Spleen (tissue), 11 donors: Measurements from ENCODE around the gene SLC41A1. TPM values are rescaled to one million over a fixed set of nuclear protein-coding genes. Genes with fewer than 3 reads are reported as not detected.
A peak's percentile ranks its signal among the peaks of the same experiment; 100 is the strongest.

Experiments used
- DNase-seq: peaks from one replicate; pipeline ENCODE4 v3.0.0-alpha.2; 2020
- H3K27ac ChIP-seq, 8 donors: fragments of 200-600 bp; sonication (generic) in 7 of 8; 1 replicate in 4 of 8; 2 replicates in 4 of 8; pipeline versions ENCODE4 v1.5.0 to v1.8.0; 2016 to 2021; ENCODE audit warnings: inconsistent platforms in 4 of 8, mild to moderate bottlenecking in 4 of 8, moderate library complexity in 1 of 8
- H3K27me3 ChIP-seq, 7 donors: fragments of 200-600 bp; sonication (generic) in 6 of 7; replicated peaks in 1 of 7; 1 replicate in 4 of 7; 2 replicates in 3 of 7; pipeline versions ENCODE4 v1.5.0 to v1.8.0; 2016 to 2021; ENCODE audit warnings: inconsistent platforms in 3 of 7, mild to moderate bottlenecking in 1 of 7
- H3K36me3 ChIP-seq, 6 donors: fragments of 200-600 bp; sonication (generic) in 5 of 6; 1 replicate in 4 of 6; 2 replicates in 2 of 6; pipeline versions ENCODE4 v1.5.0 to v1.8.0; 2016 to 2021; ENCODE audit warnings: inconsistent platforms in 2 of 6
- H3K4me1 ChIP-seq, 6 donors: fragments of 200-600 bp; sonication (generic) in 5 of 6; 1 replicate in 3 of 6; 2 replicates in 3 of 6; pipeline versions ENCODE4 v1.5.0 to v1.8.0; 2016 to 2021; ENCODE audit warnings: inconsistent platforms in 3 of 6
- H3K4me3 ChIP-seq, 8 donors: fragments of 200-600 bp; sonication (generic) in 7 of 8; 1 replicate in 4 of 8; 2 replicates in 4 of 8; pipeline versions ENCODE4 v1.5.0 to v1.8.0; 2016 to 2021; ENCODE audit warnings: inconsistent platforms in 4 of 8, mild to moderate bottlenecking in 4 of 8, moderate library complexity in 2 of 8
- H3K9me3 ChIP-seq, 8 donors: fragments of 200-600 bp; sonication (generic) in 7 of 8; 1 replicate in 4 of 8; 2 replicates in 4 of 8; pipeline versions ENCODE4 v1.5.0 to v1.8.0; 2016 to 2021; ENCODE audit warnings: inconsistent platforms in 4 of 8
- CTCF ChIP-seq, 11 experiments: fragments of 200-600 bp in 7 of 11; fragments of 450-650 bp in 4 of 11; sonication (generic) in 4 of 11; IDR thresholded peaks in 8 of 11; conservative IDR thresholded peaks in 3 of 11; 1 replicate in 7 of 11; 2 replicates in 4 of 11; pipeline versions ENCODE4 v1.4.0 to v1.8.0; 2016 to 2021; ENCODE audit warnings: antibody characterized with exemption in 11 of 11, inconsistent platforms in 4 of 11, mild to moderate bottlenecking in 1 of 11
- POLR2A ChIP-seq, 3 donors: fragments of 450-650 bp; IDR thresholded peaks; one replicate each; pipeline ENCODE4 v1.5.1; 2017; ENCODE audit warnings: antibody characterized with exemption in 3 of 3, mild to moderate bottlenecking in 1 of 3
- POLR2AphosphoS5 ChIP-seq, 3 donors: sonication (generic); formaldehyde crosslinking; IDR thresholded peaks; one replicate each; pipeline ENCODE4 v1.5.1; 2017; ENCODE audit warnings: antibody characterized with exemption in 3 of 3
- WGBS, 5 donors: extraction: QIAGEN DNeasy Blood & Tissue Kit in 3 of 5; methylation state at CpG; one replicate each; pipeline versions ENCODE4 v1.1.5 to v1.1.7; 2013 to 2018; 5-methylcytosine and 5-hydroxymethylcytosine counted together
- intact Hi-C: fragments of 100-400 bp; cut with DNase I; formaldehyde crosslinking; loops from one replicate; pipeline ENCODE4 v1.15.0; 2023; ENCODE audit warnings: low total_unique reads
- polyA plus RNA-seq, 3 donors: library from polyadenylated mRNA; stranded (reverse); fragments of 200-250 nt; gene quantifications; one replicate each; pipeline ENCODE4 v1.2.1, GENCODE V29; 2013
- total RNA-seq, 7 donors: library from RNA; depleted of rRNA in 3 of 7; stranded (reverse); fragments of >200 nt in 3 of 7; fragmentation: NEBNext Ultra II Directional in 4 of 7; extraction: Animal tissue kit (Norgen Biotek cat#: 25700) in 4 of 7; gene quantifications; one replicate each; pipeline versions ENCODE4 v1.1.0 to v1.2.1, GENCODE V29; 2016 to 2021
- donor health status: healthy with polysubstance abuse.
- donor health status: DM: no; HTN: no; CAD: no; lungs with moderate emphysema.
- donor health status: DM: no; HTN: no; CAD: no.
- donor health status: Bipolar disorder and iron deficiency.
- donor health status: healthy.
- donor health status: DM: no; HTN: no; CAD: no.
- donor health status: DM: yes; HTN: yes; CAD: no.

The SLC41A1 gene
- total and polyA plus RNA-seq, 10 donors, result 4.1 to 29.0 (median 20.8) TPM

DNA sequence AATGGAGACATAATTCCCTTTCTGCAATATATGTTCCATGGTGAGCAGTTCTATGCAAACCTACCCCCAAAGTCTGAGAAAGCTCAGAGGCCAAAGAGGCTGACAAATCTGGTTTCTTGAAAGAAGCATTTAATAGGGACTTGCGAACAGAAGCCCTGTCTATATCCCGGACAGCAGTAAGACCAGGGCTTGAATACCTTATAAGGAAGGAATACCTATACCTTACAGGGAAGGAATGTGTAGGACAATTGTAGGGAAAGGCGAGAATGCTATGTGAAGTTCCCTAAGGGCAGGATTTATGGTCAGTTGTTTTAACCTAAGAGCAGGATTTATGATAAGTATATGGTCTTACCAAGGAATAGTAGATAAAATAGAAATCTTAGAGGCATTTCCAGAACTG lies 5.0 kb upstream of the SLC41A1 start:
- no peak for TF ChIP-seq CTCF (IDR thresholded peaks at IDR 0.05 in 8 of 11, conservative IDR thresholded peaks at IDR 0.05 in 3 of 11)
- TF ChIP-seq POLR2A (IDR thresholded peaks at IDR 0.05), result no peak
- no peak for TF ChIP-seq POLR2AphosphoS5 (IDR thresholded peaks at IDR 0.05)
- intact Hi-C loops, result no loop called here
- H3K36me3 ChIP-seq, result no peaks in the 10 kb centered on the region
- H3K4me3 ChIP-seq, result no peak overlapping the region
- peaks cover 5 to 18% (median 7%) of the 10 kb centered on the region in 6 donors for H3K4me1 ChIP-seq
- DNase-seq, result no peak
- H3K9me3 ChIP-seq, result peaks cover 0 to 6% (median 1%) of the 10 kb centered on the region in 8 donors
- peaks cover 0 to 16% (median 0%) of the 10 kb centered on the region in 7 donors for H3K27me3 ChIP-seq
- H3K27ac ChIP-seq, result no peak overlapping the region
- 94 to 99% (median 95%) methylated on average over 3 of the region's 3 CpGs for WGBS, 5 donors

DNA sequence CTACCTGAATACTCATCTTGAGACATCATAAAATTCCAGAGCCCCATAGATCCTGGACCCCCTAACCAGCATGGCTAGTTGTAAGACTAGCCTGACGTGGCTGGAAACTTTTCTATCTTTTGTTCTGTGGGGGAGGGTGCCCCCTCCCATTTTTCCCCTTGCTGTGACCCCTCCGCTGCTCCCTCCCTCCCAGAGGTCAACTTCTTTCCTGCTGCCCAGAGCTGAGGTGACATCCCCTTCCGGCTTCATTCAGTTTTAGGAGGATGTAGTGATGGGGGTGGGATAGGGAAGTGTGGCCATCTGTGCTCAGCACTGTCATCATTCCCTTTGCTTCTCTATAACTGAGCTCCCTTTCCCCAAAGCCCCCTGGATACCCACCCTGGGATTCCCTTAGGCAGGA lies 4.4 kb upstream of the SLC41A1 start:
- 61 to 78% (median 66%) methylated on average over 3 of the region's 3 CpGs for WGBS, 5 donors
- intact Hi-C loops, result no loop called here

DNA sequence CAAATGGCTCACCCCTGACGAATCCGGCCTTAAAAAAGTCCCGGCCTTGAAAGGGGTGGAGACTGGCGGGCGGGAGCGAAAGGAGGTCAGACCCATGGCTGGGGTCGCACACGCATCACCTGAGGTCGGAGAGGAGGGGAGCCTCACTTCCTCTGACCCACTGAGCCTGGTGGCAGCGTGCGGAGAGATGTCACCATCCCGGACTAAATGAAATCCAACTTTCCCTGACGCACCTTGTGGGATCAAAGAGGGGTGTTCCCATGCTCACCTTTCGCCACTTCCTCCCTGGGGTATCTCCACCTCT lies 709 bp upstream of the SLC41A1 start:
- H3K9me3 ChIP-seq, result no peaks in the 10 kb centered on the region
- H3K36me3 ChIP-seq, result peaks cover 0 to 16% (median 10%) of the 10 kb centered on the region in 6 donors
- no peak for DNase-seq
- TF ChIP-seq POLR2A (IDR thresholded peaks at IDR 0.05) (no peak), POLR2AphosphoS5 (IDR thresholded peaks at IDR 0.05) (no peak), CTCF (IDR thresholded peaks at IDR 0.05 in 8 of 11, conservative IDR thresholded peaks at IDR 0.05 in 3 of 11) (no peak)
- peak overlapping the region; percentile 83 to 95 (median 89) for H3K4me3 ChIP-seq
- peaks cover 23 to 61% (median 44%) of the 10 kb centered on the region in 6 donors for H3K4me1 ChIP-seq
- H3K27me3 ChIP-seq, result peaks cover 0 to 23% (median 0%) of the 10 kb centered on the region in 7 donors
- peak overlapping the region; percentile 72 to 91 (median 86) for H3K27ac ChIP-seq
- 4 to 8% (median 4%) methylated on average over 10 to 14 of the region's 14 CpGs for WGBS, 5 donors
- intact Hi-C loops, result no loop called here

More for the DNA sequence above, 4.4 kb upstream of the SLC41A1 start:
- TF ChIP-seq POLR2AphosphoS5 (IDR thresholded peaks at IDR 0.05) (no peak), POLR2A (IDR thresholded peaks at IDR 0.05) (no peak), CTCF (IDR thresholded peaks at IDR 0.05 in 8 of 11, conservative IDR thresholded peaks at IDR 0.05 in 3 of 11) (no peak)
- Histone ChIP-seq H3K9me3 (no peaks in the 10 kb centered on the region), H3K36me3 (no peaks in the 10 kb centered on the region), H3K27me3 (peaks cover 0 to 22% (median 0%) of the 10 kb centered on the region in 7 donors), H3K4me1 (peaks cover 5 to 24% (median 8%) of the 10 kb centered on the region in 6 donors), H3K27ac (no peak overlapping the region), H3K4me3 (no peak overlapping the region)
- no peak for DNase-seq

DNA sequence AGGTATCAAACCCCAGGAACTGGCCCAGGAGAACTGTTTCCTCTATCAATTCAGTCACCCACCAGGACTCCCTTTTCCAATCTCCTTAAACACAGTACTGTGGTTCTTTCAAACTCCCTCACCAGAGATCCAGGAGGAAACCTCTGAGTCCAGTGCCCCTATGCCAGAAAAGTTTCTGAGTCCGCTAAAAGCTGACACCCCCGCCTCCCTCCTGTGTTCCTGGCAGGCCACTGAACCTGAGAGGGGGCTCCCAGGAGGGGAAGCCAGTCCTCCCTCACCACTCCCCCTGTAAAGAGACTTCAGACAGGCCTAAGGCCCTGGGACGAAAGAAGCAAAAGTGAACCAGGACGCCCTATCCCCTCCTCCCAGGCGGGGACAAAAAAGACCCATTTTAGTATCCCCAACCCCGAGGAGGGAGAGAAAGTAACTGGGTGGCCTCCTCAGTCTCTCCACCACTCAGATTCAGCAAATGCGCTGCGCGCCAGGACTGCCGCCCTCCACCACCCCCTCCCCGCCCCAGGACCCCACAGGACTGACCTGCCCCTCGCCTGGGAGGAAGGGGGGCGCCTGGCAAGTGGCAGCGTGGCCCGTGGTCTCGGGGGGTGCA lies 624 bp downstream of the SLC41A1 start:
- no peak for TF ChIP-seq POLR2AphosphoS5 (IDR thresholded peaks at IDR 0.05)
- TF ChIP-seq POLR2A (IDR thresholded peaks at IDR 0.05), result no peak
- TF ChIP-seq CTCF (IDR thresholded peaks at IDR 0.05 in 8 of 11, conservative IDR thresholded peaks at IDR 0.05 in 3 of 11), result no peak
- 2 to 4% (median 3%) methylated on average over 14 to 16 of the region's 16 CpGs for WGBS, 5 donors
- H3K27ac ChIP-seq, result peak overlapping the region; percentile 72 to 91 (median 86)
- H3K4me1 ChIP-seq, result peaks cover 24 to 69% (median 47%) of the 10 kb centered on the region in 6 donors
- peaks cover 0 to 23% (median 0%) of the 10 kb centered on the region in 7 donors for H3K27me3 ChIP-seq
- DNase-seq, result no peak
- peaks cover 0 to 16% (median 10%) of the 10 kb centered on the region in 6 donors for H3K36me3 ChIP-seq
- no peaks in the 10 kb centered on the region for H3K9me3 ChIP-seq
- intact Hi-C loops, result no loop called here
- peak overlapping the region; percentile 83 to 95 (median 89) for H3K4me3 ChIP-seq
